HG02943 (cell line): Measurements from ENCODE around the gene EFCAB8.
"Not testable (repeated sequence)": the region's sequence is repeated elsewhere in the genome, so short reads cannot be mapped to it uniquely, and the experiment has no call there.

Experiments
- ATAC-seq: cut with Tn5 transposase; IDR thresholded peaks from one replicate; pipeline ENCODE4 v1.9.1; 2021; ENCODE audit warnings: mild to moderate bottlenecking, low read depth, moderate library complexity; ENCODE audit not compliant: unreplicated experiment

EFCAB8 gene

GRCh38 chr20:32880635-32881034 lies 21.9 kb downstream of the EFCAB8 start:
- no peak for ATAC-seq

- ATAC-seq = no peak
Measured at GRCh38 chr20:32883081-32883480, 24.4 kb downstream of the EFCAB8 start.

GRCh38 chr20:32885185-32885584 lies 26.5 kb downstream of the EFCAB8 start:
- ATAC-seq = no peak

- ATAC-seq = no peak
Measured at GRCh38 chr20:32885952-32886351, 27.2 kb downstream of the EFCAB8 start.

GRCh38 chr20:32886652-32887051 lies 27.9 kb downstream of the EFCAB8 start:
- ATAC-seq = no peak

- no peak for ATAC-seq
Measured at GRCh38 chr20:32887492-32887891, 28.8 kb downstream of the EFCAB8 start.

- no peak for ATAC-seq
Measured at GRCh38 chr20:32888636-32889035, 29.9 kb downstream of the EFCAB8 start.

GRCh38 chr20:32889281-32889680 lies 30.6 kb downstream of the EFCAB8 start:
- no peak for ATAC-seq

GRCh38 chr20:32891491-32891890 lies 32.8 kb downstream of the EFCAB8 start:
- ATAC-seq = no peak

GRCh38 chr20:32891926-32892660 lies 33.4 kb downstream of the EFCAB8 start:
- no peak for ATAC-seq

GRCh38 chr20:32893263-32894025 lies 34.7 kb downstream of the EFCAB8 start:
- no peak for ATAC-seq

GRCh38 chr20:32894026-32894483 lies 35.3 kb downstream of the EFCAB8 start:
- no peak for ATAC-seq

- ATAC-seq = no peak
Measured at GRCh38 chr20:32894711-32895355, 36.1 kb downstream of the EFCAB8 start.

- ATAC-seq = no peak
Measured at GRCh38 chr20:32896521-32897280, 38.0 kb downstream of the EFCAB8 start.

GRCh38 chr20:32898729-32899128 lies 40.0 kb downstream of the EFCAB8 start:
- ATAC-seq = no peak

- no peak for ATAC-seq
Measured at GRCh38 chr20:32902456-32903420, 44.0 kb downstream of the EFCAB8 start.

- ATAC-seq = no peak
Measured at GRCh38 chr20:32903666-32904175, 45.0 kb downstream of the EFCAB8 start.

- ATAC-seq = not testable (repeated sequence)
Measured at GRCh38 chr20:32904678-32905077, 46.0 kb downstream of the EFCAB8 start.

- no peak for ATAC-seq
Measured at GRCh38 chr20:32906200-32906599, 47.5 kb downstream of the EFCAB8 start.
